HFFc6 (cell line): Measurements from ENCODE around the gene MYH6. TPM values are rescaled to one million over a fixed set of nuclear protein-coding genes. Genes with fewer than 3 reads are reported as not detected.

Experiments used
- DNase-seq: peaks from one replicate; pipeline ENCODE4 v3.0.0-alpha.2; 2018
- H3K27ac Mint-ChIP-seq: 2 replicates; pipeline ENCODE4 v1.8.0; 2020; ENCODE audit warnings: mild to moderate bottlenecking, mixed read lengths
- H3K27me3 Mint-ChIP-seq: 2 replicates; pipeline ENCODE4 v1.8.0; 2021; ENCODE audit warnings: mild to moderate bottlenecking, moderate library complexity, mixed read lengths; ENCODE audit not compliant: insufficient read depth
- H3K36me3 Mint-ChIP-seq: 2 replicates; pipeline ENCODE4 v1.8.0; 2021; ENCODE audit warnings: low read depth, mixed read lengths
- H3K4me1 Mint-ChIP-seq: 2 replicates; pipeline ENCODE4 v1.8.0; 2020; ENCODE audit warnings: low read depth, mixed read lengths
- H3K4me3 Mint-ChIP-seq: 2 replicates; pipeline ENCODE4 v1.8.0; 2020; ENCODE audit warnings: mild to moderate bottlenecking, moderate library complexity, mixed read lengths
- H3K9me3 Mint-ChIP-seq: 2 replicates; pipeline ENCODE4 v1.8.0; 2020; ENCODE audit warnings: mild to moderate bottlenecking, mixed read lengths
- CTCF ChIP-seq: fragments of 200-600 bp; sonication (generic); IDR thresholded peaks from 2 replicates; pipeline ENCODE4 v1.5.0; 2021; ENCODE audit warnings: antibody characterized with exemption, mild to moderate bottlenecking
- total RNA-seq, 6 experiments: library from RNA; stranded (reverse); fragmentation: NEBNext Ultra II Directional; extraction: Animal tissue kit (Norgen Biotek cat#: 25700); gene quantifications; 2 replicates in 1 of 6; 3 replicates in 5 of 6; pipeline ENCODE4 v1.2.3, GENCODE V29; 2021

The MYH6 gene
- total RNA-seq, 6 experiments from 2014 or later, result not detected

GRCh38 chr14:23438101-23438971, 30.3 kb upstream of the MYH6 start:
- H3K9me3 Mint-ChIP-seq, result no peaks in the 10 kb centered on the region
- H3K4me1 Mint-ChIP-seq, result 0 out of 2 replicates have a peak, but pooled peaks cover 4% of the 10 kb centered on the region
- H3K4me3 Mint-ChIP-seq, result no peak overlapping the region
- no peak for TF ChIP-seq CTCF
- H3K27ac Mint-ChIP-seq, result no peak overlapping the region
- no peaks in the 10 kb centered on the region for H3K36me3 Mint-ChIP-seq
- peaks cover 44% of the 10 kb centered on the region for H3K27me3 Mint-ChIP-seq
- no peak for DNase-seq

GRCh38 chr14:23437133-23438100, 29.3 kb upstream of the MYH6 start:
- no peaks in the 10 kb centered on the region for H3K36me3 Mint-ChIP-seq

GRCh38 chr14:23436327-23437132, 28.5 kb upstream of the MYH6 start:
- Mint-ChIP-seq H3K27me3 (peaks cover 48% of the 10 kb centered on the region), H3K4me3 (no peak overlapping the region), H3K9me3 (no peaks in the 10 kb centered on the region), H3K27ac (no peak overlapping the region), H3K36me3 (no peaks in the 10 kb centered on the region), H3K4me1 (0 out of 2 replicates have a peak, but pooled peaks cover 4% of the 10 kb centered on the region)
- no peak for TF ChIP-seq CTCF
- DNase-seq, result no peak

More at GRCh38 chr14:23437133-23438100, 29.3 kb upstream of the MYH6 start:
- Mint-ChIP-seq H3K9me3 (no peaks in the 10 kb centered on the region), H3K4me1 (0 out of 2 replicates have a peak, but pooled peaks cover 4% of the 10 kb centered on the region), H3K27ac (no peak overlapping the region), H3K27me3 (peaks cover 43% of the 10 kb centered on the region), H3K4me3 (no peak overlapping the region)
- TF ChIP-seq CTCF, result no peak
- DNase-seq, result no peak

GRCh38 chr14:23435543-23436326, 27.7 kb upstream of the MYH6 start, which contains the start of gene MYH7:
TSS of gene MYH7 (minus strand) at chr14:23435660. CDS start at chr14:23433732, 1,928 bp downstream.
- Mint-ChIP-seq H3K4me3 (no peak within 1 kb of the TSS), H3K27ac (no peak within 1 kb of the TSS), H3K36me3 (no peaks in the 10 kb centered on the region), H3K9me3 (no peaks in the 10 kb centered on the region), H3K27me3 (peaks cover 47% of the 10 kb centered on the region), H3K4me1 (no peaks in the 10 kb centered on the region)
- no peak for TF ChIP-seq CTCF
- DNase-seq, result no peak
